Stimulated activated CD4-positive, alpha-beta T cell treated with anti-CD3 and anti-CD28 coated beads, Interleukin-15, amount 100 ng/mL, for 1 hour (primary cell): Measurements from ENCODE around the gene RELT.
"Not testable (repeated sequence)": the region's sequence is repeated elsewhere in the genome, so short reads cannot be mapped to it uniquely, and the experiment has no call there.

Experiments
- DNase-seq, 2 donors: peaks; one replicate each; pipeline ENCODE4 v3.0.0-alpha.2; 2020; ENCODE audit warnings: low read depth in 1 of 2, low spot score in 1 of 2

Gene RELT

DNA sequence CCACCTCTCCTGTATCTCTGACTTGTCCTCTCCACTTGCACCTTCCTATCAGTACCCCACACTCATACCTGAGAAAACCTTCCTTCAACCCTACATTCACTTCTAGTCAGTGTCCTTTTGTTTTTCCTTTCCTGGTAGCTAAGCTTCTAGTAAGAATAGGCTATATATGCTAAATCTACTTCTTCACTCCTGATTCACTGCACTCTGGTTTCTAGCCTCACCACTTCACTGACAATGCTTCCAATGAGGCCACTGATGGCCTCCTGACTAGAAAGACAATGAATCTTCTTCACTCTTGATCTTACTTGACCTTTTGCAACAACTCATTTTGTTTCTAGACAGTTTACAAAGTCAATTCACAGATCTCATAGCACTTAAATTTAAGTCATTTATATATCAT, 52.0 kb downstream of the RELT start:
- no peak for DNase-seq

GRCh38 chr11:73428699-73429098, 52.5 kb downstream of the RELT start:
- no peak for DNase-seq

DNA sequence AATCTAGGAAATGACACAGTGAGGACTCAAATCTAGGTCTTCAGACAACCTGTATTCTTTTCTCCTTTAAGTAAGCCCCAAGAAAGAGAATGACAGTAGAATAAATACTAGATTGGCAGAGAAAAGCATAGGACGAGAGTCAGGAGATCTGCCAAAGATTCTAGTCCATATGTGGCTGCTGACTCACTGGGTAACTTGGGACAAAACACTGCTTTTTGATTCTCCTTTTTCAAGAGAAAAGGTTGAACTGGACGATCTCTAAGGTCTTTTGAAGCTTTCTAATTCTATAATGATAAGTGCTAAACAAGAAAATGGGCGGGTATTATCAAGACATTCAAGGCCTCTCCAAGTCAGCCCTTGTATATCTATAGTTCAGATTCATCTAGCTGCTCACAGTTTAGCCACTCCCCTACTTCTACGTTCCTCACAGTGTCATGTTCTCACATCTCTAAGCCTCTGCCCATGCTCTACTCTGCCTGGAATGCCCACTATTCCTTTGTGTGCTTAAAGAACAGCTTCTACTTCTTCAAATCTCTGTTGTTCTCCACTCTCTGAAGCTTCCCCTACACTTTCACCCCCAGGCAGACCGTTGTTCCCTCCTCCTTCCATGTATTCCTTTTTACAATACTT, 53.0 kb downstream of the RELT start:
- no peak for DNase-seq

DNA sequence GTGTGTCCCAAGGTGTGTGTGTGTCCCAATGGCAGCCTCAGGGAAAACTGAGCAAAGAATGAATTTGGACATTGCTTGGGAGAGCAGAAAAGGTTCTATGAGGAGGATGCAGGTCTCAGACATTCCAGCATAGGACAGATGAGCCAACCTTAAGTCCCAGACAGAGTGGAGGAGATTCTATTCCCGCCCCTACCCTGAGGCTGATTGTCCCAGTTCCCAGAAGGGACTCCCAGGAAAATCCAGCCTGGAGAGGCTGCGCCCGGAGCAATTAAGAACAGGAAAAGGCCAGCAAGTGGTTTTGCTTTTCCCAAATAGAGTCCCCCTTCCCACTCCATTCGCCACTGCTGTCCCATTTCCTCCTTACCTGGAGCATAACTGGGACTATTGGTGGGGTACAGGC, 54.1 kb downstream of the RELT start:
- DNase-seq = no peak

DNA sequence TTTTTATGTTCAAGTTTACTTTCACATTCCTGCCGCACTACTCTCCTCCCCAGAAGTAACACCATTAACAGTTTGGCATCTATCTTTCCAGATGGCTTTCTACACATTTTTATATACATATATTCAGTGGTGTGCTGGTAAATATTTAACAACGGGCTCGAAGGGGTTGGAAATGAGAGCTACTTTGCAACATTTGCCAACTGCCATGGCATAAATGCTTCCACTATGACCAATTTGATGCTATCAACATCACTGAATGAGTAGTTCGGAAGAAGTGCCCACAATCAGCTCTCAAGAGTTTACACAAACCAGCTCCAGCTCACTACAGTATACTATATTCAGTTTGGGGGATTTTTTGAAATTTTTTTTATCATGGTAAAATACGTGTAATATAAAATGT, 55.2 kb downstream of the RELT start:
- DNase-seq = no peak

DNA sequence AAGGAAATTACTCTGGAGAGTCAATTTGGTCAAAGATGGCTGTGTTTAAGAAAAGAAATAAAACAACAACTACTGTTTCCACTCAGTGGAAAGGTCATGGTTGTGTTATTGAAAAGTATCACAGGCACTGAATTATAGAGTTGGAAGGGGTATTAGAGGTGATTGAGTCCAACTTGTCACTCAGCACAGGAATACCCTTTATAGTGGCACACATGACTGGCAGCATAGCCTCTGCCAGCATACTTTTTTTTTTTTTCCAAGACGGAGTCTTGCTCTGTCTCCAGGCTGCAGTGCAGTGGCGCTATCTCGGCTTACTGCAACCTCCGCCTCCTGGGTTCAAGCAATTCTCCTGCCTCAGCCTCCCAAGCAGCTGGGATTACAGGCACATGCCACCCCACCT, 60.7 kb downstream of the RELT start:
- DNase-seq = not testable (repeated sequence)

DNA sequence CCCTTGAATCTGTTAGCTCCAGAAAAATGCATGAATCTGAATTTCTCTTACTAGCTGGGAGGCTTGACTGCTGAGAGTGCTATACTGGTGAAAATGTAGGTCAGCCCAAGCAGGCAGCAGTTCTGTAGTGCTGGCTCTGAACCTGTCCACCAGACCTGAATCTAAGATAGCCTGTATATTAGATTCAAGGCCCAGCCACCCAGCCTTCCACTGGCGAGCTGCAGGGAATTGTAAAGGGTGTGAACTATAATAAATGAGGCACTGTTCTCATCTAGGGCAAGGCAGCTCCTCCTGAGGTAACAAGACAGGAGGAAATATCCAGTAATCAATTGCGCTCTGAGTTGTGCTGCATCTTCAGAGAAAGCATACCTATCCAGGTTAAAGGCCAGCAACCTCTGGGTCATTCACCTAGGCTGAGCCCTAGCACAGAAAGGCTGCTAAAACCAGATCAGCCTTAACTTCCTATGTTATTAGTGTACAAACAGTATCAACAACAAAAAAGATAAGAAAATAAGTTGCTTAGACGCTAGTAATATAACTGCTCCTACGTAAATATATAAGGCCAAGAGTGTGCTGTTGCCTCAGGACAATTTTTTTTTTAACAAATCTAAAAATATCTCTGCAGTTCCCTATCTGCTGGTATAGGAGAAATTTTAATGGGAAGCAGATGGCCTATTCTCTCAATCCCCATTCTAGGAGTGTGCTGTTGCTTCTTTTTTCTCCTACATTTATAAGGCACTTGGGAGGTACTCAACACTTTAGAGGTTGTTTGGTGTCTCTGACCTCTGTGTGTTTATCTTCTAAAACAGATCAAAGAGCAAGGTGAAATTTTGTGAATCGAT, 63.0 kb downstream of the RELT start:
- no peak for DNase-seq

GRCh38 chr11:73445980-73446379, 69.8 kb downstream of the RELT start:
- DNase-seq = no peak

DNA sequence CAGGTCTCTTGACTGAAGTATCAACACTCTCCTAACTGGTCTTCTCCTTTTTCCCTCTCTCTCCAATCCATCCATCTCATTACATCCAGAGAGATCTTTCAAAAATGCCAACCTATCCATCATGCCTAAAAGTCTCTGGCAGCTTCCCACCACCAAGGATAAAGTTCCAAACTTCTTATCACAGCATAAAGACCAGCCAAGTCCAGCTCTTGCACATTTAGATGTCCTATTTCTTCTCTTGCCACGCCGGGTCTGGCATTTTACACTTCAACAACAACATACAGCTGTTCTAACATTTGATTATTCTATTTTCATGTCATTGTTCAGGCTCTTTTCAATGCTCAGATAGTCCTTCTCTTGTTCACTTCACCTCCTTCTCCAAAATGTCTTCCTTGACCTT, 70.6 kb downstream of the RELT start:
- no peak for DNase-seq
